HCT116 (cell line): ENCODE data around the gene GEMIN7. TPM values are rescaled to one million over a fixed set of nuclear protein-coding genes. Genes with fewer than 3 reads are reported as not detected.

Experiments used
- ATAC-seq: fragments of 200-7000 bp; cut with Tn5 transposase; 2 replicates; pipeline ENCODE4 v1.9.1; 2020; ENCODE audit warnings: mild to moderate bottlenecking, moderate library complexity
- BruUV-seq: library from RNA; stranded (reverse); fragments of 400-500 nt; replicated peaks from 2 replicates; lab custom pipeline; 2021; lab: Mats Ljungman, UMichigan
- CTCF ChIA-PET: fragments of 300-600 bp; sonication (Branson Sonifier 250); formaldehyde crosslinking; loops from one replicate; lab custom pipeline; 2021; ENCODE audit warnings: antibody characterized with exemption; lab: Charles Lee
- POLR2A ChIA-PET: fragments of 300-600, 350-600 bp; sonication (Branson Sonifier 250); formaldehyde crosslinking; loops from one replicate; lab custom pipeline; 2021; ENCODE audit warnings: antibody characterized with exemption; lab: Charles Lee
- RAD21 ChIA-PET, 2 experiments: fragments of 300-600 bp; sonication (Branson Sonifier 250); formaldehyde crosslinking; loops; one replicate each; lab custom pipeline; 2023; ENCODE audit warnings: low total read pairs in 2 of 2; ENCODE audit not compliant: uncharacterized antibody in 2 of 2, unreplicated experiment in 2 of 2, low non-redundant PET in 1 of 2; lab: Charles Lee
- DNase-seq: peaks from one replicate; pipeline ENCODE4 v3.0.0-alpha.2; 2010; ENCODE audit warnings: low read depth, low spot score
- H2AFZ ChIP-seq: fragments of 200-600 bp; shearing (Covaris generic), sonication (generic); 2 replicates; pipeline ENCODE4 v1.6.1; 2017; ENCODE audit warnings: low read depth, mixed run types, mixed read lengths, antibody characterized with exemption, low read length; ENCODE audit not compliant: poor library complexity, severe bottlenecking
- H3K27ac ChIP-seq: 2 replicates; pipeline ENCODE4 v1.5.1; 2012; ENCODE audit warnings: low read depth, low read length
- H3K27me3 ChIP-seq: fragments of 200-600 bp; sonication (generic); 2 replicates; pipeline ENCODE4 v1.6.1; 2016; ENCODE audit warnings: mixed run types, low read length, mixed read lengths; ENCODE audit not compliant: insufficient read depth
- H3K36me3 ChIP-seq, 2 experiments: fragments of 200-500 bp in 1 of 2; fragments of 200-600 bp in 1 of 2; sonication (Bioruptor generic) in 1 of 2; sonication (generic) in 1 of 2; 2 replicates each; pipeline versions ENCODE4 v1.5.1 to v1.6.1; 2014 to 2016; ENCODE audit warnings: low read length in 2 of 2, inconsistent platforms in 1 of 2, mixed read lengths in 1 of 2, mixed run types in 1 of 2; ENCODE audit not compliant: insufficient read depth in 2 of 2, control insufficient read depth in 1 of 2
- H3K4me1 ChIP-seq, 2 experiments: fragments of 200-600 bp in 1 of 2; sonication (generic) in 1 of 2; 2 replicates each; pipeline versions ENCODE4 v1.5.1 to v1.6.1; 2012 to 2017; ENCODE audit warnings: low read length in 2 of 2, inconsistent platforms in 1 of 2, mild to moderate bottlenecking in 1 of 2, mixed read lengths in 1 of 2, mixed run types in 1 of 2, moderate library complexity in 1 of 2; ENCODE audit not compliant: insufficient read depth in 2 of 2, control insufficient read depth in 1 of 2
- H3K4me2 ChIP-seq: fragments of 200-600 bp; sonication (generic); 2 replicates; pipeline ENCODE4 v1.6.1; 2017; ENCODE audit warnings: mixed run types, low read length, mixed read lengths
- H3K4me3 ChIP-seq, 2 experiments: fragments of 200-600 bp in 1 of 2; sonication (generic) in 1 of 2; replicated peaks in 1 of 2; 2 replicates each; pipeline ENCODE4 v1.5.1; 2011 to 2016; ENCODE audit warnings: low read length in 2 of 2, control low read depth in 1 of 2, low read depth in 1 of 2, mild to moderate bottlenecking in 1 of 2, mixed read lengths in 1 of 2, mixed run types in 1 of 2
- H3K79me2 ChIP-seq: fragments of 200-600 bp; sonication (generic); 2 replicates; pipeline ENCODE4 v1.6.1; 2017; ENCODE audit warnings: mild to moderate bottlenecking, mixed run types, low read length, moderate library complexity, mixed read lengths; ENCODE audit not compliant: insufficient read depth
- H3K9ac ChIP-seq: fragments of 200-600 bp; sonication (generic); 2 replicates; pipeline ENCODE4 v1.6.1; 2016; ENCODE audit warnings: low read length, mixed read lengths
- H3K9me2 ChIP-seq: fragments of 200-600 bp; sonication (generic), shearing (Covaris generic); 2 replicates; pipeline ENCODE4 v1.6.1; 2017; ENCODE audit warnings: mixed run types, mild to moderate bottlenecking, moderate library complexity; ENCODE audit not compliant: insufficient read depth
- H3K9me3 ChIP-seq, 2 experiments: fragments of 200-500 bp in 1 of 2; fragments of 200-600 bp in 1 of 2; sonication (Bioruptor generic) in 1 of 2; sonication (generic) in 1 of 2; 2 replicates each; pipeline ENCODE4 v1.6.1; 2014 to 2017; ENCODE audit warnings: low read length in 2 of 2, mixed read lengths in 2 of 2, inconsistent platforms in 1 of 2, low read depth in 1 of 2, mild to moderate bottlenecking in 1 of 2, mixed run types in 1 of 2, moderate library complexity in 1 of 2; ENCODE audit not compliant: control insufficient read depth in 1 of 2, insufficient read depth in 1 of 2
- H4K20me1 ChIP-seq: fragments of 200-600 bp; sonication (generic), shearing (Covaris generic); 2 replicates; pipeline ENCODE4 v1.6.1; 2017; ENCODE audit warnings: mixed run types, mild to moderate bottlenecking, moderate library complexity; ENCODE audit not compliant: insufficient read depth
- CBX3 ChIP-seq: IDR thresholded peaks from 2 replicates; pipeline ENCODE4 v1.6.1; 2012; ENCODE audit warnings: low read depth
- CEBPB ChIP-seq: IDR thresholded peaks from 2 replicates; pipeline ENCODE4 v1.6.1; 2012; ENCODE audit warnings: low read depth
- ELF1 ChIP-seq: IDR thresholded peaks from 2 replicates; pipeline ENCODE4 v1.6.1; 2012; ENCODE audit warnings: low read depth, borderline replicate concordance
- EZH2 ChIP-seq: fragments of 200-600 bp; sonication (generic); IDR thresholded peaks from 2 replicates; pipeline ENCODE4 v1.6.1; 2017; ENCODE audit warnings: antibody characterized with exemption, mixed run types
- POLR2AphosphoS5 ChIP-seq: IDR thresholded peaks from 2 replicates; pipeline ENCODE4 v1.6.1; 2011; ENCODE audit warnings: mild to moderate bottlenecking, low read depth, low read length, moderate library complexity
- RAD21 ChIP-seq: IDR thresholded peaks from 2 replicates; pipeline ENCODE4 v1.6.1; 2012; ENCODE audit warnings: low read depth, mild to moderate bottlenecking
- SIN3A ChIP-seq: IDR thresholded peaks from 2 replicates; pipeline ENCODE4 v1.6.1; 2012; ENCODE audit warnings: low read depth
- YY1 ChIP-seq: IDR thresholded peaks from 2 replicates; pipeline ENCODE4 v1.6.1; 2011; ENCODE audit warnings: low read length, low read depth, moderate library complexity, mild to moderate bottlenecking; ENCODE audit not compliant: insufficient replicate concordance; ENCODE audit errors: extremely low read depth
- ZFX ChIP-seq: fragments of 450-650 bp; IDR thresholded peaks from 2 replicates; pipeline ENCODE4 v1.6.1; 2017
- ZNF274 ChIP-seq: fragments of 200-500 bp; sonication (Bioruptor generic); IDR thresholded peaks from 2 replicates; pipeline ENCODE4 v1.6.1; 2014; ENCODE audit warnings: mild to moderate bottlenecking, low read depth, low read length, inconsistent platforms
- intact Hi-C: fragments of 100-400 bp; cut with micrococcal nuclease; formaldehyde crosslinking; loops from 2 replicates; pipeline ENCODE4 v1.10.0; 2022
- total RNA-seq: library from RNA; stranded (reverse); gene quantifications from one replicate; pipeline ENCODE4 v1.2.1, GENCODE V29; 2021; ENCODE audit not compliant: unreplicated experiment
- TF ChIP-seq, protein P1 (sequence below), 3 experiments: fragments of 200-600 bp in 1 of 3; sonication (generic) in 1 of 3; IDR thresholded peaks in 2 of 3; conservative IDR thresholded peaks in 1 of 3; 2 replicates each; pipeline ENCODE4 v1.5.1; 2012 to 2017; ENCODE audit warnings: low read depth in 2 of 3, low read length in 2 of 3, antibody characterized with exemption in 1 of 3, borderline replicate concordance in 1 of 3, control low read depth in 1 of 3, mild to moderate bottlenecking in 1 of 3, mixed read lengths in 1 of 3, mixed run types in 1 of 3, moderate library complexity in 1 of 3; ENCODE audit not compliant: insufficient read depth in 1 of 3
- TF ChIP-seq, protein P2 (sequence below): IDR thresholded peaks from 2 replicates; pipeline ENCODE4 v1.6.1; 2012

The GEMIN7 gene
- total RNA-seq, 1 experiment from 2014 or later, result 35.4 TPM

DNA sequence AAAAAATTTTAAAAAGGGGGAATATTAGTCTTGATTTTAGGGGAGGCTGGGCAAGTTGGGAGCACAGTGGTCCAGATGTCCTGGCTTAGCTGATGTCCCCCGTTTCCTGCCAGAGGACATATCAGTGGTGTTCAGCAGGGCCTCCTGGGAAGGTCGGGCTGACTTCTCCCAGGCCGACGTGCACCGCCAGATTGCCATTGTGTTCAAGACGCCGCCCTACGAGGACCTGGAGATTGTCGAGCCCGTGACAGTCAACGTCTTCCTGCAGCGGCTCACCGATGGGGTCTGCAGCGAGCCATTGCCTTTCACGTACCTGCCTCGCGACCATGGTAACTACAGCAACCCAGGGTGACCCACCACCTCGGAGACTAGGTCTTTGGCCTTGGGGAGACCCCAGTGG, 46.6 kb upstream of the GEMIN7 start:
- Histone ChIP-seq H3K27ac (no peak overlapping the region), H3K4me1 (no peaks in the 10 kb centered on the region), H3K79me2 (no peaks in the 10 kb centered on the region), H3K36me3 (no peaks in the 10 kb centered on the region), H3K9me3 (no peaks in the 10 kb centered on the region), H3K9me2 (no peaks in the 10 kb centered on the region), H4K20me1 (no peaks in the 10 kb centered on the region), H3K9ac (no peak overlapping the region), H3K4me3 (no peak overlapping the region), H3K27me3 (no peaks in the 10 kb centered on the region), H3K4me2 (no peak overlapping the region), H2AFZ (no peak overlapping the region)
- DNase-seq (no peak), ATAC-seq (no peak)
- CTCF ChIA-PET, result no interaction called here
- RAD21 ChIA-PET, result no interaction called here
- BruUV-seq, result no TSS peak
- intact Hi-C loops, result no loop called here
- TF ChIP-seq RAD21, result no peak
- TF ChIP-seq ZNF274, result no peak
- TF ChIP-seq, protein P1, sequence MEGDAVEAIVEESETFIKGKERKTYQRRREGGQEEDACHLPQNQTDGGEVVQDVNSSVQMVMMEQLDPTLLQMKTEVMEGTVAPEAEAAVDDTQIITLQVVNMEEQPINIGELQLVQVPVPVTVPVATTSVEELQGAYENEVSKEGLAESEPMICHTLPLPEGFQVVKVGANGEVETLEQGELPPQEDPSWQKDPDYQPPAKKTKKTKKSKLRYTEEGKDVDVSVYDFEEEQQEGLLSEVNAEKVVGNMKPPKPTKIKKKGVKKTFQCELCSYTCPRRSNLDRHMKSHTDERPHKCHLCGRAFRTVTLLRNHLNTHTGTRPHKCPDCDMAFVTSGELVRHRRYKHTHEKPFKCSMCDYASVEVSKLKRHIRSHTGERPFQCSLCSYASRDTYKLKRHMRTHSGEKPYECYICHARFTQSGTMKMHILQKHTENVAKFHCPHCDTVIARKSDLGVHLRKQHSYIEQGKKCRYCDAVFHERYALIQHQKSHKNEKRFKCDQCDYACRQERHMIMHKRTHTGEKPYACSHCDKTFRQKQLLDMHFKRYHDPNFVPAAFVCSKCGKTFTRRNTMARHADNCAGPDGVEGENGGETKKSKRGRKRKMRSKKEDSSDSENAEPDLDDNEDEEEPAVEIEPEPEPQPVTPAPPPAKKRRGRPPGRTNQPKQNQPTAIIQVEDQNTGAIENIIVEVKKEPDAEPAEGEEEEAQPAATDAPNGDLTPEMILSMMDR (IDR thresholded peaks at IDR 0.05 in 2 of 3, conservative IDR thresholded peaks at IDR 0.05 in 1 of 3; ENCODE audit: borderline replicate concordance in 1 of 3, insufficient read depth in 1 of 3, low read depth in 2 of 3, low read length in 2 of 3), result no peak
- no peak for TF ChIP-seq ELF1
- TF ChIP-seq, protein P2, sequence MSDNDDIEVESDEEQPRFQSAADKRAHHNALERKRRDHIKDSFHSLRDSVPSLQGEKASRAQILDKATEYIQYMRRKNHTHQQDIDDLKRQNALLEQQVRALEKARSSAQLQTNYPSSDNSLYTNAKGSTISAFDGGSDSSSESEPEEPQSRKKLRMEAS, result no peak
- TF ChIP-seq POLR2AphosphoS5, result no peak
- TF ChIP-seq EZH2, result no peak
- no peak for TF ChIP-seq CBX3
- TF ChIP-seq YY1, result no peak
- TF ChIP-seq SIN3A, result no peak
- TF ChIP-seq CEBPB, result no peak
- no peak for TF ChIP-seq ZFX
- POLR2A ChIA-PET, result no interaction called here
